HEK293 (cell line): Measurements from ENCODE around the gene CACNA1F.

Experiments
- IKZF3 ChIP-seq: fragments of 450-650 bp; IDR thresholded peaks from 2 replicates; pipeline ENCODE4 v1.5.0; 2018; ENCODE audit warnings: missing biosample characterization, mild to moderate bottlenecking, missing genetic modification characterization, moderate library complexity
- ZBTB1 ChIP-seq: fragments of 450-650 bp; formaldehyde crosslinking; IDR thresholded peaks from 2 replicates; pipeline ENCODE4 v1.5.1; 2016; ENCODE audit warnings: missing biosample characterization, missing genetic modification characterization
- ZNF354C ChIP-seq: fragments of 450-650 bp; formaldehyde crosslinking; IDR thresholded peaks from 2 replicates; pipeline ENCODE4 v1.5.1; 2016; ENCODE audit warnings: missing biosample characterization, missing genetic modification characterization, low read depth, borderline replicate concordance
- ZNF514 ChIP-seq: fragments of 450-650 bp; formaldehyde crosslinking; IDR thresholded peaks from 2 replicates; pipeline ENCODE4 v1.5.1; 2016; ENCODE audit warnings: missing biosample characterization, missing genetic modification characterization
- ZNF629 ChIP-seq: fragments of 450-650 bp; formaldehyde crosslinking; IDR thresholded peaks from 2 replicates; pipeline ENCODE4 v1.5.1; 2017; ENCODE audit warnings: missing biosample characterization, missing genetic modification characterization
- ZNF707 ChIP-seq: fragments of 450-650 bp; formaldehyde crosslinking; IDR thresholded peaks from 2 replicates; pipeline ENCODE4 v1.5.1; 2016; ENCODE audit warnings: missing biosample characterization, missing genetic modification characterization
- TF ChIP-seq, protein P1 (sequence below): fragments of 450-650 bp; formaldehyde crosslinking; IDR thresholded peaks from 2 replicates; pipeline ENCODE4 v1.5.1; 2016; ENCODE audit warnings: missing biosample characterization, missing genetic modification characterization
- TF ChIP-seq, protein P2 (sequence below): fragments of 450-650 bp; IDR thresholded peaks from 2 replicates; pipeline ENCODE4 v1.5.1; 2018; ENCODE audit warnings: missing biosample characterization, mild to moderate bottlenecking, missing genetic modification characterization

DNA sequence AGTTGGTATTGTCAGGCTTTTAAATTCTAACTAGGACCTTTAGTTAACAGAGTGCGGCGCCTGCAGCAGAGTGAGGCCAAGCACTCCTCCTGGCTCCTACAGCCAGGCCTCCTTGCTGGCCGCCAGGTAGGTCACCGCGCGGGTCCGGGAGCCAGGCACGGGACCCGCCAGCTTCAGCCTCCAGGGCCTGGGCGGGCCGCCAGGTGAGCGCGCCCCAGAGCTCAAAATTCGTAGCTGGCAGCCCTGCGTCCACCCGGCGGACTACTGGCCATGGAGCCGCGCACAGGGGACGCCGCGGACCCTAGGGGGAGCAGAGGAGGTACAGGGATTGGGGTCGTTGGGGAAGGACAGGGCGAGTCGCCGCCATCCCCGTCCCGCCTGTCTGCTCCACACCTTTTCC is 70.5 kb downstream of the CACNA1F start, which contains the start of gene MAGIX:
- TF ChIP-seq ZNF707 (tag by site-specific recombination) (no peak), ZNF354C (no peak), ZNF629 (no peak), IKZF3 (tag by site-specific recombination) (no peak), ZBTB1 (no peak), ZNF514 (tag by site-specific recombination) (no peak)
- TF ChIP-seq, protein P1, sequence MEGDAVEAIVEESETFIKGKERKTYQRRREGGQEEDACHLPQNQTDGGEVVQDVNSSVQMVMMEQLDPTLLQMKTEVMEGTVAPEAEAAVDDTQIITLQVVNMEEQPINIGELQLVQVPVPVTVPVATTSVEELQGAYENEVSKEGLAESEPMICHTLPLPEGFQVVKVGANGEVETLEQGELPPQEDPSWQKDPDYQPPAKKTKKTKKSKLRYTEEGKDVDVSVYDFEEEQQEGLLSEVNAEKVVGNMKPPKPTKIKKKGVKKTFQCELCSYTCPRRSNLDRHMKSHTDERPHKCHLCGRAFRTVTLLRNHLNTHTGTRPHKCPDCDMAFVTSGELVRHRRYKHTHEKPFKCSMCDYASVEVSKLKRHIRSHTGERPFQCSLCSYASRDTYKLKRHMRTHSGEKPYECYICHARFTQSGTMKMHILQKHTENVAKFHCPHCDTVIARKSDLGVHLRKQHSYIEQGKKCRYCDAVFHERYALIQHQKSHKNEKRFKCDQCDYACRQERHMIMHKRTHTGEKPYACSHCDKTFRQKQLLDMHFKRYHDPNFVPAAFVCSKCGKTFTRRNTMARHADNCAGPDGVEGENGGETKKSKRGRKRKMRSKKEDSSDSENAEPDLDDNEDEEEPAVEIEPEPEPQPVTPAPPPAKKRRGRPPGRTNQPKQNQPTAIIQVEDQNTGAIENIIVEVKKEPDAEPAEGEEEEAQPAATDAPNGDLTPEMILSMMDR (tag by site-specific recombination): no peak
- TF ChIP-seq, protein P2, sequence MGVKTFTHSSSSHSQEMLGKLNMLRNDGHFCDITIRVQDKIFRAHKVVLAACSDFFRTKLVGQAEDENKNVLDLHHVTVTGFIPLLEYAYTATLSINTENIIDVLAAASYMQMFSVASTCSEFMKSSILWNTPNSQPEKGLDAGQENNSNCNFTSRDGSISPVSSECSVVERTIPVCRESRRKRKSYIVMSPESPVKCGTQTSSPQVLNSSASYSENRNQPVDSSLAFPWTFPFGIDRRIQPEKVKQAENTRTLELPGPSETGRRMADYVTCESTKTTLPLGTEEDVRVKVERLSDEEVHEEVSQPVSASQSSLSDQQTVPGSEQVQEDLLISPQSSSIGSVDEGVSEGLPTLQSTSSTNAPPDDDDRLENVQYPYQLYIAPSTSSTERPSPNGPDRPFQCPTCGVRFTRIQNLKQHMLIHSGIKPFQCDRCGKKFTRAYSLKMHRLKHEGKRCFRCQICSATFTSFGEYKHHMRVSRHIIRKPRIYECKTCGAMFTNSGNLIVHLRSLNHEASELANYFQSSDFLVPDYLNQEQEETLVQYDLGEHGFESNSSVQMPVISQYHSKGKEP (tag by site-specific recombination): no peak
